ENCODE results near the gene WDR35.

The WDR35 gene

DNA sequence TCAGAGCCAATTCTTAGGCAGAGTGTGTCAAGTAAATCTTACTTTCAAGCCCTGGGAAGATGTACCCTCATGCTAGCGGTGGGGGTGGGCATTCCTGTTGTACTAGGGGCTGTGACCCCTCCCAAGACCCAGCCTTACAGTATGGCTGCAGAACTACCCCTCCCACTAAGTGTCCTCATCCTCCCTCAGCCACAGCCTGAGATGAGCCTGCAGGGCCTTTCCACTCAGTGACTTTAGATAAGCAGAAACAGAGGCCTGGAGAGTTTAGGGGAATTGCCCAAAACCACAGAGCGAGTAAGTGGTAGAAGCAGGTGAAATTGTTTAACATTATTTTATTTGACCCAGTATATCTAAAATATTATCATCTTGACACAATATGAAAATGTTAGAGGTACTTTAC, 124.8 kb downstream of the WDR35 start:
- Histone ChIP-seq H3K36me3 (ENCODE audit: control insufficient read depth, insufficient read depth, low read length, severe bottlenecking) (no peaks in the 10 kb centered on the region), H3K9ac (ENCODE audit: low read length) (no peak overlapping the region), H3K4me1 (ENCODE audit: control insufficient read depth, insufficient read depth, low read length) (peaks cover 16% of the 10 kb centered on the region), H3K27me3 (replicated peaks; ENCODE audit: control insufficient read depth, insufficient read depth, low read length) (no peaks in the 10 kb centered on the region), H3K9me3 (ENCODE audit: control insufficient read depth, low read length) (no peaks in the 10 kb centered on the region), H3K4me3 (ENCODE audit: low read length) (no peak overlapping the region)
- no peak for DNase-seq (ENCODE audit: low read depth)

GRCh38 chr2:19864381-19864780, 125.5 kb downstream of the WDR35 start:
- DNase-seq (ENCODE audit: low read depth) = no peak
- H3K4me1 ChIP-seq (ENCODE audit: control insufficient read depth, insufficient read depth, low read length) = peaks cover 16% of the 10 kb centered on the region

GRCh38 chr2:19863303-19864041, 126.4 kb downstream of the WDR35 start:
- Histone ChIP-seq H3K4me1 (ENCODE audit: control insufficient read depth, insufficient read depth, low read length) (peaks cover 15% of the 10 kb centered on the region), H3K36me3 (ENCODE audit: control insufficient read depth, insufficient read depth, low read length, severe bottlenecking) (no peaks in the 10 kb centered on the region), H3K27me3 (replicated peaks; ENCODE audit: control insufficient read depth, insufficient read depth, low read length) (no peaks in the 10 kb centered on the region), H3K4me3 (ENCODE audit: low read length) (no peak overlapping the region), H3K9ac (ENCODE audit: low read length) (peak overlapping the region; percentile 38), H3K9me3 (ENCODE audit: control insufficient read depth, low read length) (no peaks in the 10 kb centered on the region)
- DNase-seq (ENCODE audit: low read depth) = peak; percentile 80

More at GRCh38 chr2:19864381-19864780, 125.5 kb downstream of the WDR35 start:
- no peaks in the 10 kb centered on the region for H3K36me3 ChIP-seq (ENCODE audit: control insufficient read depth, insufficient read depth, low read length, severe bottlenecking)
- H3K9me3 ChIP-seq (ENCODE audit: control insufficient read depth, low read length) = no peaks in the 10 kb centered on the region
- H3K27me3 ChIP-seq (replicated peaks; ENCODE audit: control insufficient read depth, insufficient read depth, low read length) = no peaks in the 10 kb centered on the region
- no peak overlapping the region for H3K4me3 ChIP-seq (ENCODE audit: low read length)
- no peak overlapping the region for H3K9ac ChIP-seq (ENCODE audit: low read length)

DNA sequence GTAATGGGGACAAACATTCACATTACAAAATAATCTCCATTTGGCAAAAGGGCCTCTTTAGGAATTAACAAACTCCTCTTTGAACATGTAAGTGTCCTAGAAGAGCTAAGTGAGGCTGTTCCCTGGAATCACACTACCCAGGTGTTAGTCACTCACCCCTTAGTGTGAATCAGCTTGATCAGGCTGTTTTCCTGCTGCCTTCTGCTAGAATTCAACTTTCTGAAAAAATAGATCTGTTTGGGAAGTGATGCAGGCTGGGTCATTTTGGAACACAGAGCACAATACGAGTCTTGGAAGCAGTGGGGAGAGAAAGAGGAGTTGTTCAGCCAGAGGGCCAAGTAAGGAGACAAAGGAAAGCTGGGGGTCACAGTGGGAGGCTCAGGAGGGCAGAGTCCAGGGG, 128.1 kb downstream of the WDR35 start:
- DNase-seq (ENCODE audit: low read depth) = peak; percentile 2
- H3K9me3 ChIP-seq (ENCODE audit: control insufficient read depth, low read length) = no peaks in the 10 kb centered on the region
- no peaks in the 10 kb centered on the region for H3K27me3 ChIP-seq (replicated peaks; ENCODE audit: control insufficient read depth, insufficient read depth, low read length)
- no peak overlapping the region for H3K4me3 ChIP-seq (ENCODE audit: low read length)
- H3K4me1 ChIP-seq (ENCODE audit: control insufficient read depth, insufficient read depth, low read length) = peaks cover 14% of the 10 kb centered on the region
- H3K9ac ChIP-seq (ENCODE audit: low read length) = no peak overlapping the region
- no peaks in the 10 kb centered on the region for H3K36me3 ChIP-seq (ENCODE audit: control insufficient read depth, insufficient read depth, low read length, severe bottlenecking)

All from adipocyte (in vitro differentiated cells).